Prostate gland (tissue), 2 donors: Measurements from ENCODE around the gene IQGAP2. TPM values are rescaled to one million over a fixed set of nuclear protein-coding genes. Genes with fewer than 3 reads are reported as not detected.

Experiments
- DNase-seq: peaks from one replicate; pipeline ENCODE4 v3.0.0-alpha.2; 2019; ENCODE audit warnings: low spot score
- H3K27ac ChIP-seq, 2 donors: fragments of 200-600 bp; sonication (generic); 2 replicates each; pipeline ENCODE4 v1.5.1; 2017 to 2019
- H3K27me3 ChIP-seq: fragments of 200-600 bp; sonication (generic); replicated peaks from 2 replicates; pipeline ENCODE4 v1.5.1; 2019; ENCODE audit not compliant: insufficient read depth
- H3K36me3 ChIP-seq, 2 donors: fragments of 200-600 bp; sonication (generic); 1 replicate in 1 of 2; 2 replicates in 1 of 2; pipeline versions ENCODE4 v1.5.1 to v1.8.1; 2017 to 2019
- H3K4me1 ChIP-seq: fragments of 200-600 bp; sonication (generic); replicated peaks from 2 replicates; pipeline ENCODE4 v1.5.1; 2019
- H3K4me3 ChIP-seq, 2 donors: fragments of 200-600 bp; sonication (generic); 2 replicates each; pipeline ENCODE4 v1.5.1; 2017 to 2019
- H3K9me3 ChIP-seq: fragments of 200-600 bp; sonication (generic); 2 replicates; pipeline ENCODE4 v1.5.1; 2017
- POLR2A ChIP-seq: fragments of 450-650 bp; IDR thresholded peaks from one replicate; pipeline ENCODE4 v1.6.1; 2016; ENCODE audit warnings: antibody characterized with exemption, mild to moderate bottlenecking
- POLR2AphosphoS5 ChIP-seq: sonication (generic); formaldehyde crosslinking; IDR thresholded peaks from one replicate; pipeline ENCODE4 v1.6.1; 2017; ENCODE audit warnings: antibody characterized with exemption
- WGBS: methylation state at CpG from one replicate; pipeline ENCODE4 v1.1.5; 2018; 5-methylcytosine and 5-hydroxymethylcytosine counted together
- intact Hi-C: fragments of 100-400 bp; cut with DNase I; formaldehyde crosslinking; loops from one replicate; pipeline ENCODE4 v1.14.2; 2022
- total RNA-seq, 2 donors: library from RNA; depleted of rRNA; stranded (reverse); fragments of >200 nt; gene quantifications; one replicate each; pipeline ENCODE4 v1.1.0, GENCODE V29; 2016
- TF ChIP-seq, protein P1 (sequence below), 4 experiments: fragments of 200-600 bp in 2 of 4; fragments of 450-650 bp in 2 of 4; sonication (generic) in 2 of 4; IDR thresholded peaks; 1 replicate in 3 of 4; 2 replicates in 1 of 4; pipeline ENCODE4 v1.5.1; 2016 to 2019; ENCODE audit warnings: antibody characterized with exemption in 4 of 4, mild to moderate bottlenecking in 2 of 4, moderate library complexity in 2 of 4

The IQGAP2 gene
- total RNA-seq, 2 donors from 2014 or later, result 41.5 to 64.9 TPM

DNA sequence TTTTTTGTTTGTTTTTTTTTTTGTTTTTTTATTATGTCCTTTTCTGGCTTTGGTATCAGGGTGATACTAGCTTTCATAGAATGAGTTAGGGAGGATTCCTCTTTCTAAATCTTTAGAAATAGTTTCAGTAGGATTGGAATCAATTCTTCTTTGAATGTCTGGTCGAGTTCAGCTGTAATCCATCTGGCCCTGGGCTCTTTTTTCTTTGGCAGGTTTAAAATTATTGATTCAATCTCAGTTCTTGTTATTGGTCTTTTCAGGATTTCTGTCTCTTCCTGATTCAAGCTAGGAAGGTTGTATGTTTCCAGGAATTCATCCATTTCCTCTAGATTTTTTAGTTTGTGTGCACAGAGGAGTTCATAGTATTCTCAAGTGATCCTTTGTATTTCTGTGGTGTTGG is 34.9 kb downstream of the IQGAP2 start:
- Histone ChIP-seq H3K9me3 (no peaks in the 10 kb centered on the region), H3K27ac (no peak overlapping the region), H3K4me3 (no peak overlapping the region), H3K27me3 (no peaks in the 10 kb centered on the region), H3K4me1 (no peaks in the 10 kb centered on the region), H3K36me3 (no peaks in the 10 kb centered on the region)
- TF ChIP-seq POLR2A, result no peak
- no peak for TF ChIP-seq POLR2AphosphoS5
- TF ChIP-seq, protein P1, sequence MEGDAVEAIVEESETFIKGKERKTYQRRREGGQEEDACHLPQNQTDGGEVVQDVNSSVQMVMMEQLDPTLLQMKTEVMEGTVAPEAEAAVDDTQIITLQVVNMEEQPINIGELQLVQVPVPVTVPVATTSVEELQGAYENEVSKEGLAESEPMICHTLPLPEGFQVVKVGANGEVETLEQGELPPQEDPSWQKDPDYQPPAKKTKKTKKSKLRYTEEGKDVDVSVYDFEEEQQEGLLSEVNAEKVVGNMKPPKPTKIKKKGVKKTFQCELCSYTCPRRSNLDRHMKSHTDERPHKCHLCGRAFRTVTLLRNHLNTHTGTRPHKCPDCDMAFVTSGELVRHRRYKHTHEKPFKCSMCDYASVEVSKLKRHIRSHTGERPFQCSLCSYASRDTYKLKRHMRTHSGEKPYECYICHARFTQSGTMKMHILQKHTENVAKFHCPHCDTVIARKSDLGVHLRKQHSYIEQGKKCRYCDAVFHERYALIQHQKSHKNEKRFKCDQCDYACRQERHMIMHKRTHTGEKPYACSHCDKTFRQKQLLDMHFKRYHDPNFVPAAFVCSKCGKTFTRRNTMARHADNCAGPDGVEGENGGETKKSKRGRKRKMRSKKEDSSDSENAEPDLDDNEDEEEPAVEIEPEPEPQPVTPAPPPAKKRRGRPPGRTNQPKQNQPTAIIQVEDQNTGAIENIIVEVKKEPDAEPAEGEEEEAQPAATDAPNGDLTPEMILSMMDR (IDR thresholded peaks at IDR 0.05), result no peak
- 87% methylated on average over 1 of the region's 1 CpG for WGBS
- DNase-seq, result no peak
- intact Hi-C loops, result no loop called here

DNA sequence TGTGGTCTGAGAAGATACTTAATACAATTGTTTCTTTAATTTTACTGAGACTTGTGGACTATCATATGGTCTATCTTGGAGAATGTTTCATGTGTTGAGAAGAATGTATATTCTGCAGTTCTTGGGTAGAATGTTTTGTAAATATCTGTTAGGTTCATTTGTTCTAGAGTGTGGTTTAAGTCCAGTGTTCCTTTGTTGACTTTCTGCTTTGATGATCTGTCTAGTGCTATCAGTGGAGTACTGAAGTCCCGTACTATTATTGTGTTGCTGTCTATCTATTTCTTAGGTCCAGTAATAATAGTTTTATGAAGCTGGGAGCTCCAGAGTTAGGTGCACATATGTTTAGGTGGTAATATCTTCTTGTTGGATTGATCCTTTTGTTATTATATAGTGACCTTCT is 36.1 kb downstream of the IQGAP2 start:
- H3K27me3 ChIP-seq, result no peaks in the 10 kb centered on the region
- WGBS, result 76% methylated on average over 1 of the region's 1 CpG
- intact Hi-C loops, result no loop called here
- no peaks in the 10 kb centered on the region for H3K4me1 ChIP-seq
- TF ChIP-seq, protein P1 (IDR thresholded peaks at IDR 0.05), result no peak
- TF ChIP-seq POLR2AphosphoS5 (no peak), POLR2A (no peak)
- no peaks in the 10 kb centered on the region for H3K36me3 ChIP-seq
- no peak overlapping the region for H3K27ac ChIP-seq
- no peaks in the 10 kb centered on the region for H3K9me3 ChIP-seq
- DNase-seq, result no peak
- no peak overlapping the region for H3K4me3 ChIP-seq

DNA sequence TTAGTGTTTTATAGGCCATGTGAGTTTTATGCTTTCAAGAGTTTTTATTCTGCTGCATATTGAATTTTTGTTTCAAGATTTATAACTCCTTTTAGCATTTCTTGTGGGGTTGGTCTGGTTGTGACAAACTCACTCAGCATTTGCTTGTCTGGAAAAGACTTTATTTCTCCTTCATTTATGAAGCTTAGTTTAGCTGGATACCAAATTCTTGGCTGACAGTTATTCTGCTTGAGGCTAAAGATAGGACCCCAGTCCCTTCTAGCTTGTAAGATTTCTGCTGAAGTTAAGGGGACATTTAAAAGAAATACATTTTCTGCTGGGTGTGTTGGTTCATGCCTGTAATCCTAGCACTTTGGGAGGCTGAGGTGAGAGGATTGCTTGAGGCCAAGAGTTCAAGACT is 36.8 kb downstream of the IQGAP2 start:
- intact Hi-C loops, result no loop called here
- Histone ChIP-seq H3K36me3 (no peaks in the 10 kb centered on the region), H3K9me3 (no peaks in the 10 kb centered on the region), H3K4me1 (no peaks in the 10 kb centered on the region), H3K27ac (no peak overlapping the region), H3K27me3 (no peaks in the 10 kb centered on the region), H3K4me3 (no peak overlapping the region)
- no peak for TF ChIP-seq POLR2AphosphoS5
- TF ChIP-seq, protein P1 (IDR thresholded peaks at IDR 0.05), result no peak
- no peak for TF ChIP-seq POLR2A
- no peak for DNase-seq

DNA sequence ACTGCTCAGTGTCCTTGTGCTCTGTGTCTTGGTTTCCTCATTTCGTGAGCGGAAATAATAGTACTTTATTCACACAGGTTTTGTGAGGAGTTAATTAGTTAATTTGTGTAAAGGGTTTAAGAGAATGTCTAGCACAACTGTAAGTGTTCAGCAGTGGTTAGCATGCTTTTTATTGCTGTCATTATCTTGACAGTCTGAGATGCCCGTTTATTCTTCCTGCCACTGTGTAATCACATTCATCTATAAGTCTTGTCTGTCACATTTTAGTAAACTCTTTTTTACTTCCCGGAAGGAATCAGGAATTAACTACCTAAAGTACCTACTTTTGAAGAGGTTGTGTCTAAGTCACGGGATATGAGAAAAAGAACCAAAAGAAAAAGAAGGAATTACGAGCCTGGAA is 38.0 kb downstream of the IQGAP2 start:
- TF ChIP-seq, protein P1 (IDR thresholded peaks at IDR 0.05), result no peak
- TF ChIP-seq POLR2A (no peak), POLR2AphosphoS5 (no peak)
- Histone ChIP-seq H3K9me3 (no peaks in the 10 kb centered on the region), H3K27ac (no peak overlapping the region), H3K4me1 (no peaks in the 10 kb centered on the region), H3K4me3 (no peak overlapping the region), H3K36me3 (no peaks in the 10 kb centered on the region), H3K27me3 (no peaks in the 10 kb centered on the region)
- DNase-seq, result no peak
- WGBS, result 81% methylated on average over 6 of the region's 6 CpGs
- intact Hi-C loops, result no loop called here

DNA sequence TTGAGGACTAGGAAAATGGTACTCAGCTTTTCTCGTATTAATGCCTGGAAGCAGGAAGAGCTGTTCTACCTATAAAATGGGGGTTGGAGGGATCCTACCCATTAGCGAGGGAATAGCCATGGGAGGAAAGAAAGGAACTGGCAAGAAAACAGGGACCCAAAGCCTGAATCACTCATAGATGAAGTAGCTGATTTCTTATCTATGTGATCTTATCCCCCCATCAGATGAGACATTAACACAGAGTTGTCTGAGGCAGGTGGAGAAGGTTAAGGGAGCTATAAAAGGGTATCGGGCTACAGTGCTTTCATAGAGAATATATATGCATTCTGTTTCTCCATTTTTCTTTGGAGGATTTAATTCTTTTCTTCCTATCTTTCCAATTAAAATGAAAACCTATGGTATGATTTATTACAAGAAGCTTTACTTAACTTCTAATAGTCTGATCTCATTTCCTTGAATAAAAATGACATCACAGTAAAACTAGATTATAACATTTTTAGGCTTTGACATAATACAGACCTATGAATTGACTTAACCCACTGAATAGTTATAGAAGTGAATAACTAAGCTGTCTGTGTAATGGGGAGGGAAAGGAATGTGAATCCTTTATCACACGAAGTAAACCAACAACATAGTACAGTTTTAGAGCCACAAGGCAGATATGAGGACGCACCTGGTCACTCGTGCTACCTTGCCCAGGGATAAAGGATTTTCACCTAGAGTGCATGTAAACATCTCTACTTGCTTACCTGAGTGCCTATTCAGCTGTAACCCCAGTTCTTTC is 39.0 kb downstream of the IQGAP2 start:
- H3K36me3 ChIP-seq, result no peaks in the 10 kb centered on the region
- TF ChIP-seq POLR2AphosphoS5 (no peak), POLR2A (no peak)
- TF ChIP-seq, protein P1 (IDR thresholded peaks at IDR 0.05), result no peak
- no peak overlapping the region for H3K4me3 ChIP-seq
- no peaks in the 10 kb centered on the region for H3K27me3 ChIP-seq
- no peaks in the 10 kb centered on the region for H3K4me1 ChIP-seq
- DNase-seq, result no peak
- H3K9me3 ChIP-seq, result no peaks in the 10 kb centered on the region
- 79% methylated on average over 6 of the region's 6 CpGs for WGBS
- intact Hi-C loops, result no loop called here
- no peak overlapping the region for H3K27ac ChIP-seq
